KOPT-K1 (cell line): ENCODE data around the gene TKTL1.

Experiments used
- H3K27ac ChIP-seq: fragments of 200-600 bp; sonication (generic); 2 replicates; pipeline ENCODE4 v1.5.1; 2016; ENCODE audit warnings: antibody characterized with exemption, mild to moderate bottlenecking, low read depth, low read length; ENCODE audit not compliant: poor library complexity, severe bottlenecking
- H3K36me3 ChIP-seq: fragments of 200-600 bp; sonication (generic); 2 replicates; pipeline ENCODE4 v1.5.1; 2017; ENCODE audit warnings: antibody characterized with exemption, mild to moderate bottlenecking, low read length, moderate library complexity; ENCODE audit not compliant: insufficient read depth
- H3K9me3 ChIP-seq: fragments of 200-600 bp; sonication (generic); 2 replicates; pipeline ENCODE4 v1.5.1; 2017; ENCODE audit warnings: antibody characterized with exemption, low read length, mild to moderate bottlenecking; ENCODE audit not compliant: insufficient read depth, poor library complexity, severe bottlenecking

TKTL1 gene

DNA sequence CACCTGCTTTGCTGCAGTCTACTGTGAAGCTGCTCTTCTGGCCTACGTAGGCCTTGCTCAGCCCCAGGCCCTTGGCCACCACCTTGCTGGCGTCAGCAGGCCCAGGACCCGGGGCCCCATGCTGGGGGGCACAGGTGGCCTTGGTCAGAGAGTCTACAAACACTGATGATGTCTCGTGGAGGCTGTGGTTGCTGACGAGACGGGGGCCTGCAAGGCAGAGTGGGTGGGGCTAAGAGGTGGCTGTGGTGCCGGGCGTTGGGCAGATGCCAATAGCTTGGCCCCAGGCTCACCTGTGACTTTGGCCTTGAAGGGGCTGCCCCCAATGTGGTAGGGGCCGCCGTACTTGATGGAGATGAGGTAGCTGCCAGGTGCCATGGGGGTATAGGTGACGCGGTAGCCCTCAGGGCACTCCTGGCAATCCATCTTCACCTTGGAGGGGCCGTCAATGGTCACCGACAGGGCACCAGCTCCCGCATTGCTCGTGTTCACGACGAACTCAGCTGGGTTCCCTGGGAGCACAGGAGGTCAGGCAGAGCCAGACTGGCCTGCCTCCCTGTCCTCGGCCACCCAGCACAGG lies 53.9 kb downstream of the TKTL1 start:
- no peaks in the 10 kb centered on the region for H3K9me3 ChIP-seq
- peaks cover 65% of the 10 kb centered on the region for H3K36me3 ChIP-seq
- H3K27ac ChIP-seq, result no peak overlapping the region

DNA sequence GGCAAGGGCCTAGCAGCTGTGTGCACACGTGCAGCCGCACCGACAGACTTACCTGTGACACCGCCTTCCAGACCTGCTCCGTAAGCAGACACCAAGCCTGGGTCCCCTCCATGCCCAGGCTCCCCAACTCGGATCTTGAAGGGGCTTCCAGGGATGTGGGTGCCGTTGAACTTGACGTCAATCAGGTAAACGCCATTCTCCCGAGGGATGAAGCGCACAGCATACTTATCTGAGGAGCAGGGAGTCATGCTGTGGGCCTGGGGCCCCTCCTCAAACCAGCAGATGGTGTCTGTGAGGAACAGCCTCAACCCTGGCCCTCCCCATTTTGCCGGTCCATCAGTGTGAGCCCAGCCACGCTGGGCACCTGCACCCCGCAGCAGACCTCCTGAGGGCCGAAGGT lies 54.4 kb downstream of the TKTL1 start:
- Histone ChIP-seq H3K27ac (no peak overlapping the region), H3K9me3 (no peaks in the 10 kb centered on the region), H3K36me3 (peaks cover 70% of the 10 kb centered on the region)

DNA sequence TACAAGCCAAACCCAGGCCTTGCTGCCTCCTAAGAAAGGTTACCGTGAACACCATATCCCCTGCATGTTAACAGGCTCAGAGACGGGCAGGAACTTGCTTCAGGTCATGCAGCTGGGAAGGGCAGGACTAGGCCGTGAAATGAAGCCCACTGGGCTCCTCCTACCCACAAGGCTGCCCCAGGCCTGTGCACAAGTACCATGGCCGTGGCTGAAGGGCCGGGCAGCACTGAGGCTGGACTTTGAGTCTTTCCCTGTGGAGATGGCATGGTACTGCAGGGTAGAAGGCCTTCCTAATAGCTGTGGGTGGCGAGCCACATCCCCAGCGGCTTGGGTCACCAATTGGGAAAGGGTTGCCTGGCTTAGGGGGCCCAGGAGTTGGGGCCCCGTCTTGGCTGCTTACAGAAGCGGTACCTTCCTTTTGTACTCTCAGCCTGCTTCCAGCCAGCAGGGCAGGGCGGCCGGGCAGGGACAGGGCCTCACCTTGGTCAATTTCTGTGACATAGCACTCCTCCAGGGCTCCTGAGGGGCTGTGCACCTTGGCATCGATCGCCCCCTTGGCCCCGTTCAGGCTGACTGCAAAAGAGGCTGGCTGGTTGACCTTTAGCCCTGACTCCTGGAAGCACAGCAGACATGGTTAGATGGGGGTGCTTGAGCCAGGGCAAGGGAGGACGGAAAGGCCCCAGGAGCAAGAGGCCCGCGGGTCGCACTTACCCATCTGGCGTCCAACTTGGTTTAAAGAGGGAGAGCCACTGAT lies 55.0 kb downstream of the TKTL1 start:
- Histone ChIP-seq H3K9me3 (no peaks in the 10 kb centered on the region), H3K27ac (no peak overlapping the region), H3K36me3 (peaks cover 76% of the 10 kb centered on the region)

DNA sequence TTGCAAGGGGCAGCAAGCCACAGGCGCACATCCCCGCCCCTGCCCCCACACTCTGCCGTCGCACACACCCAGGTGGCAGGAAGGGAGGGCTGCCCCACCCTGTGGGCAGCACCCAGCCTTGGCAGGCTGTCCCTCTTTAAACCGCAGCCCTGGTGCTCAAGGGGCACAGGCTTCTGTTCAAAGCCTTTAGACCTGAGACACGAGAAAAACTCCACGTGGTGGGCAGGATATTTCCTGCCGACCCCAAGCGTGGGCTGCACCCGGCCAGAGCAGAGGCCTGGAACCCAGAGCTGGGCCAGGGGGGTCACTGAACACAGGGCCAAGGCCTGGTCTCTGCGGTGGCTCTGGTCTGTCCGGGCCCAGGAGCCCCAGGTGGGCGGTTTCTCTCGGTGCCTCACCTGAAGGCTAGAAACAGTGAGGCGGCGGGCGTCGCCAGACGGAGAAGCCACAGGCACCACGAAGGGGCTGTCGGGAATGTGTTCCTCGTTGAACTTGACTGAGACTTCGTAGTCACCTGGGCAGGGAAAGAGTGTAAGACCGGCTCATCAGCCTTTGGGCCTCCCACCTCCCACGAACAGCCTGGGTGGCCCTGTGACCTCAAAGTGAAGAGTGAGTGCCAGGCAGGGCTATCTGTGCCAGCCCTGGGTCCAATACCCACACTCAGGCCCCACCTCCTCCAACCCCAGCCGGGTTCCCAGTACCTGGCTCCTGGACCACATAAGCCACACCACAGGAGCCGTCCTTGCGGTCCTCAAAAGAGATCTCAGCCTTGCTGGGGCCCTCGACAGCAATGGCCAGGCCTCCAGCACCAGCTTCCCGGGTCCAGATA lies 55.8 kb downstream of the TKTL1 start:
- peaks cover 81% of the 10 kb centered on the region for H3K36me3 ChIP-seq
- no peaks in the 10 kb centered on the region for H3K9me3 ChIP-seq
- H3K27ac ChIP-seq, result no peak overlapping the region

DNA sequence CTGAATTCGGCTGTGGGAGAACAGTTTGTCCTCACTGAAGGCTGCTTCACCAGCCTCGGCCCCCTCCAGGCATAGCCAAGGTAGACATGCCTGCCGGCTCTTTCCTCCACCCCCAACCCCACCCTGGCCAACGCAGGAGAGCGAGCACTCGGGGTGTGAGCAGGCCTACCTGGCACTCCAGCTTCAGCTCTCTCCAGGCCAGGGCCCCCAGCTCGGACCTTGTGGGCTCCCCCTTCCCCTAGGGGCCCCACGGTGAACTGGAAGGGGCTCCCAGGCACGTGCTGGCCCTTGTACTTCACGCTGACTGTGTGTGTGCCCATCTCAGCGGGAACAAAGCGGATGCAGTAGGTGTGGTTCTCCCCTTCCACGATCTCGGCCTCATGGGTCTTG lies 56.4 kb downstream of the TKTL1 start:
- Histone ChIP-seq H3K36me3 (peaks cover 86% of the 10 kb centered on the region), H3K27ac (no peak overlapping the region), H3K9me3 (no peaks in the 10 kb centered on the region)

DNA sequence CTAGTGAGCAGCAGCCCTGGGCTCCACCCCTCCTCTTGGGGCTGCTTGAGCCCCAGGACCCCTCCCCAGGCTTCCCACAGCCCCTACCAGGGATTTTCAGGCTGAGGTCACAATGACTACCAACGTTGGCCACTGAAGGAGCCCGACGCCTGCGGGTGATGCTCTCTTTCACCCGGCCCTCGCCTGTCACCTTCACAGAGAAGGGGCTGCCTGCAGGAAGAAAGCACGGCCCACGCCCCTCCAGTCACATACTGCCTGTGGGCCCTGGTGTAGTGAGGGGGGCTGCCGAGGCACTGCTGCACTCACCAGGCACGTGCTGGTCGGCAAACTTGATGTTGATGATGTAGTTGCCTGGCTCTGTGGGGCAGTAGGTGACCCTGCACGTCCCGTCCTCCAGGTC lies 56.9 kb downstream of the TKTL1 start:
- H3K27ac ChIP-seq, result no peak overlapping the region
- H3K36me3 ChIP-seq, result peaks cover 91% of the 10 kb centered on the region
- no peaks in the 10 kb centered on the region for H3K9me3 ChIP-seq

DNA sequence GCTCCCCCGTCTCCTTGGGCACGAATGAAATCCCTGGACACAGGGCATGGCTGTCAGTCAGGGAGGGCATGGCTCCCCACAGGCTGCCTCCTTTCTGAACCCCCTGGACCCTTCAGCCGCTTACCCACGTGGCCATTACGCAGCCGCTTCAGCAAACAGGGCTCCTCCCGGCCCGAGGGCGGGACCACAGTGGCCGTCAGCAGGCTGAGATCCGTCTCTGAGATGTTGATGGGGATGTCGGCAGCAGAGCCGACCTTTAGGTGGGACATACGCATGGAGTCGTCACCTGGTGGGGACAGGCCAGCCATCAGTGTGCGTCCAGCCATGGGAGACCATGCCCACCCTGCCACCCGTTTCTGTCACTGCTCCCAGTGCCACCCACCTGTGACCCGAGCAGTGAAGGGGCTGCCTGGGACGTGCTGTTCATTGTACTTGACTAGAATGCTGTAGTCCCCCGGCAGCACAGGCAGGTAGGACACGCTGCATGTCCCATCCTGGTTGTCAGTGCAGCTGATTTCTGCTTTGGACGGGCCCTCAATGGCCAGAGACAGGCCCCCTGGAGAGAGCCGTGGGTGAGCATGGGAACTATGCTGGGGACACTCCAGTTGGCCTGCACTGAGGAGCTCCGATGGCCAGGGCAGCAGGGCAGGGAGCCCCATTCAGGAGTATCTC lies 57.7 kb downstream of the TKTL1 start:
- no peak overlapping the region for H3K27ac ChIP-seq
- no peaks in the 10 kb centered on the region for H3K9me3 ChIP-seq
- H3K36me3 ChIP-seq, result peaks cover 96% of the 10 kb centered on the region

DNA sequence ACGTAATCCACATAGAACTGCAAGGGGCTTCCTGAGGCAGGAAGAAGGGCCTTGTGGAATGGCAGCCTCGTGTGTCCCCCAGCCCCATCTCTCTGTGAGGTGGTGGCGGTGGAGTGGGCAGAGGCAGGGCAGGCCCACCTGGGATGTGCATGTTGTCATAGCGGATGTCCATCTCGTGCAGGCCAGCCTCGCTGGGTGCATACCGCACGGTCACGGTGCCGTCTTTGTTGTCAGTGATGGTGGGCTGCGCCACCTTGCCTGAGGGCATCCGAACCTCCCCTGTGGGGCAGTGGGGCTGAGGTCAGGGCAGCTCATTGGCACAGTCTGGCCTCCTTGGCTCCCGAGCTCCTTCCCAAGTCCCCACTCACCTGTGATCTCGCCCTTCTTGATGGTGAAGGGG lies 58.4 kb downstream of the TKTL1 start:
- Histone ChIP-seq H3K27ac (no peak overlapping the region), H3K9me3 (no peaks in the 10 kb centered on the region), H3K36me3 (peaks cover 96% of the 10 kb centered on the region)

DNA sequence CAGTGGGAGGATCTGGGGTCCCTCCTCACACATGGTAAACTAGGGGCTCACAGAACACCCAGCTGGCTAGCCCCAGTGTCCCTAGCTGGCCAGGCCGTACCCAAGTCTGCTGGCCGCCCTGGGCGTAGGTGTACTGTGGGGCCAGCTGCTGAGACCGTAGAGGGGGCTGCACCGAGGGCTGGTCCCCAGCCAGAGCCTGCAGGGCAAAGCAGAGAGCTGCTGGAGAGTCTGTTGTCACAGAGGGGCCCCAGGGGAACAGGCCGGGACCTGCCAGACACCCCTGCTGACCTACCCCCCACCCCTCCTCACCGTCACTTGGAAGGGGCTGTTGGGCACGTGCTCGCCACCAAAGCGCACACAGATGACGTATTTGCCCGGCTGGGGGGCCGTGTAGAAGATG lies 58.9 kb downstream of the TKTL1 start:
- Histone ChIP-seq H3K9me3 (no peaks in the 10 kb centered on the region), H3K27ac (no peak overlapping the region), H3K36me3 (peaks cover 96% of the 10 kb centered on the region)

DNA sequence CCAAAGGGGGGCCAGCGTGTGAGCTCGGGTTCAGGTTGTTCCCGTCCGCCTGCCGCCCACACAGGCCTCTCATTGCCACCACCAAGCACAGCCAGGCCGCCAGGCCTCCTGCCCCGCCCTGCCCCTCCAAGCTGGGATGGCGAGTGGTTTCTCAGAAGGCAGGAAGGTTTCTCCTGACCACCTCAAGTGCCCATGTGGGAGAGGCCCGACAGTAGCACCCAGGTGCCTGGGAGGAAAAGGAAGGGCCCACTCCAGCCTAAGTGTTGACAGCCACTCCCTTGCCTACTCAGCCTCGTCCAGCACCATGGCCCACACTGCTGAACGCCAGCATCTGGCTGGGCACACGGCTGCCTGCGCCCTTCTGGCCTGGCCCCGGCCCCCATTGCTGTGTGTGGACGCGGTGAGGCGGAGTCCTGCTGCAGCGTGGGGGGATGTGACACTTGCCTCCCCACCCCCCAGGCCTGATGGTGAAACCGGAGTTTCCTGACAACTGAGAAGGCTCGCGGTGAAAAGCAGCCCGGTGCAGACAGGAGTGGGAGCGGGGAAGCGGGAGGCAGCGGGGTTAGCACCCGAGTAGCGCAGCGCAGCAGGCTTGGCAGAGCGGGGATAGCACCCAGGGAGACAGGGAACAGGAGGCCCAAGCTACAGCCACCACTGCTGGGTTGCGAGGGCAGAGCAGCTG lies 59.6 kb downstream of the TKTL1 start:
- Histone ChIP-seq H3K27ac (no peak overlapping the region), H3K9me3 (no peaks in the 10 kb centered on the region), H3K36me3 (peaks cover 96% of the 10 kb centered on the region)

DNA sequence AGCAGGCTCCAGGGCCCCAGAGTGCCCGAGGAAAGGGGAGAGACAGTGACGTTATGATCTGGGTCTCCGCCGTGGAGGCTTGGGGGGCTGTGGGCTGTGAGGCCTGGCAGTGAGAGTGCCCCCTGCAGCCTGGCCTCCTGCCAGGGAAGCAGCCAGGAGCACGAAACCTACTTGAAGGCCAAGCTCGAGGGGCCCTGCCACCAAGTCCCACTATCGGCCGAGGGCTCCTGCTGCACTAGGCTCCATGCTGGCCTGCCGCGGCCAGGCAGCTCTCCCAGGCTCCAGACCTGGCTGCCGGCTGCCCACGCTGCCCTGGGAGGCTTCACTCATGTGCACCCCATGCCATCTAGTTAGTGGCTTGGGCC lies 60.2 kb downstream of the TKTL1 start:
- Histone ChIP-seq H3K36me3 (peaks cover 96% of the 10 kb centered on the region), H3K9me3 (no peaks in the 10 kb centered on the region), H3K27ac (no peak overlapping the region)

DNA sequence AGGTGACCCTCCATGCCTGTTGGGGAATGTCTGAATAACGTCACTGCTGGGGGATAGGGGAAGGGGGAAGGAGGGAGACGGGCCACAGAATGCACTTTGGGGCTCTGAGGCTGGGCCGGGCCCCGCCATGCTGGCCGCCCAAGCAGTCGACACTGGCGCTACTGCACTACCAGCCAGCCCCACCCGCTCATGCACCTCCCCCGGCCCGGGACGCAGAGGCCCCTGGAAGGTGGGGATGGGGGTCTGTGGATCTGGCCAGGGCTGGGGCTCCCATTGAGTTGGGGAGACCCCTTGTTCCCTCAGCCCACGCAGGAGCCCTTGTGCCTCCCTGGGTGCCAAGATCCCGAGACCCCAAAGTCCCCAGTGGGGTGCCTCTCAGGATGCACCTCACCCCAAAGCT lies 61.0 kb downstream of the TKTL1 start:
- H3K36me3 ChIP-seq, result peaks cover 94% of the 10 kb centered on the region
- no peaks in the 10 kb centered on the region for H3K9me3 ChIP-seq
- H3K27ac ChIP-seq, result no peak overlapping the region

DNA sequence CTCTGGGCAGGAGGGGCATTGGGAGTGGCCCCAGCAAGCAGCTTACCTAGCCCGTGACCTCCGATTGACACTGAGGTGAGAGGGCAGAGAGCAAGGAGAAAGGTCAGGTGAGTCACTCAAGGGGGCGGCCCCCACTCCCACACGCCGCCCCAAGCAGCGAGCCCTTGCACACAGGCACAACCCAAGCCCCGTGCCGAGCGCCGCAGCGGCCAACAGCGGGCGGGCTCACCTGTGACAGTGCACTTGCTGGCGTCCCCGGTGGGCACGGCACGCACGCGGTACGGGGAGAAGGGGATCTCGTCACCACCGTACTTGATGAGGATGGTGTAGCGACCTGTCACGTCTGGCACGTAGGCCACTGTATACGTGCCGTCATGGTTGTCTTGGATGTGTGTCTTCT lies 61.6 kb downstream of the TKTL1 start:
- Histone ChIP-seq H3K27ac (no peak overlapping the region), H3K36me3 (peaks cover 94% of the 10 kb centered on the region), H3K9me3 (no peaks in the 10 kb centered on the region)

DNA sequence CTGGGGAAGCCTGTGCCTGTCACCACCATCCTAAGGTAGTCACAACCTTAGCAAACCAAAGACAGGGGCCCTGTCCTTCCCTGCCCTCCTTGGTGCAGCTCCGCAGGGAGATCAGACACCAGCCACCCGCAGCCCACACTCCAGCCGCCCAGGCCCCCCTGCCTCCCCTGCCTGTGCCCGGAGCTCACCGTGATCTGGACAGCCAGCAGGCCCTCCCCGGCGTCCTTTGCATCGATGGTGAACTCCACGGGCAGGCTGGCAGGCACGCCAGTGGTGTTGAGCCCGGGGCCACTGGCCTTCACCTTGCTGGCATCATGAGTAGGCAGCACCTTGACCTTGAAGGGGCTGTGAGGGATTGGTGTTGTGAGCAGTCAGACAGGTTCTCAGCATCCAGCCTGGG lies 62.4 kb downstream of the TKTL1 start:
- Histone ChIP-seq H3K9me3 (no peaks in the 10 kb centered on the region), H3K27ac (no peak overlapping the region), H3K36me3 (peaks cover 94% of the 10 kb centered on the region)

DNA sequence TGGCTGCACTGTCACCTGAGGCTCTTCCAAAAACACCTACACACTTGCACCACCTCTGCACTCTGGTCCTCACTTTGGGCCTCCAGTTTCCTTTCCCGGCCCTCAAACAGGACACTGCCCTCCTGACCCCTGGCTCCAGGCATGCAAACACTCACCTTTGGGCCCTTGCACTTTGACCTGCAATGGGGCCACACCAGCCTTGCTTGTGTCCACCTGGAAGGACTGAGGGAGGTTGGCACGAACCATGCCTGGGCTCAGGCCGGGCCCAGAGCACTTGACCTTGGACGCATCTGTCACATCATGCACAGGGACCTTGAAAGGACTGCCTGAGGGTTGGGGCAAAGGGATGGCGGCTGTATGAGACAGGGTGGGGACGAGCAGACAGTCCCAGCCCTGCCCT lies 63.2 kb downstream of the TKTL1 start:
- Histone ChIP-seq H3K9me3 (no peaks in the 10 kb centered on the region), H3K27ac (no peak overlapping the region), H3K36me3 (peaks cover 93% of the 10 kb centered on the region)
